Stimulated activated CD8-positive, alpha-beta memory T cell treated with anti-CD3 and anti-CD28 coated beads, Interleukin-7, amount 100 ng/mL, for 1 hour (primary cell): ENCODE measurements around the gene IZUMO2.

ENCODE experiments used
- DNase-seq, 2 donors: peaks; one replicate each; pipeline ENCODE4 v3.0.0-alpha.2; 2020; ENCODE audit warnings: low read depth in 2 of 2

Gene IZUMO2

GRCh38 chr19:50162988-50163387, at the start of gene IZUMO2:
IZUMO2 (minus strand) TSS chr19:50163281; CDS start chr19:50163194, 87 bp downstream.
- DNase-seq, result no peak

GRCh38 chr19:50210425-50210824, 47.3 kb upstream of the IZUMO2 start:
- DNase-seq, result no peak

GRCh38 chr19:50209131-50209530, 46.0 kb upstream of the IZUMO2 start:
- DNase-seq, result no peak

GRCh38 chr19:50207730-50208129, 44.6 kb upstream of the IZUMO2 start:
- DNase-seq, result no peak

GRCh38 chr19:50206191-50206590, 43.1 kb upstream of the IZUMO2 start:
- no peak for DNase-seq

GRCh38 chr19:50205681-50206138, 42.6 kb upstream of the IZUMO2 start:
- DNase-seq, result no peak

- DNase-seq, result no peak
Observed at GRCh38 chr19:50204811-50205675, 42.0 kb upstream of the IZUMO2 start.

- no peak for DNase-seq
Observed at GRCh38 chr19:50204081-50204428, 41.0 kb upstream of the IZUMO2 start.

- DNase-seq, result no peak
Observed at GRCh38 chr19:50203281-50204080, 40.4 kb upstream of the IZUMO2 start, which contains the start of gene MYH14. MYH14 (plus strand) TSS chr19:50203622; CDS start chr19:50210366, 6,744 bp downstream.

- no peak for DNase-seq
Observed at GRCh38 chr19:50202962-50203280, 39.8 kb upstream of the IZUMO2 start.

GRCh38 chr19:50202386-50202785, 39.3 kb upstream of the IZUMO2 start:
- DNase-seq, result no peak

GRCh38 chr19:50199259-50199555, 36.1 kb upstream of the IZUMO2 start:
- DNase-seq, result no peak

- no peak for DNase-seq
Observed at GRCh38 chr19:50198431-50199258, 35.6 kb upstream of the IZUMO2 start.

GRCh38 chr19:50197348-50197747, 34.3 kb upstream of the IZUMO2 start:
- DNase-seq, result no peak

GRCh38 chr19:50196322-50196932, 33.3 kb upstream of the IZUMO2 start:
- DNase-seq, result no peak

- DNase-seq, result no peak
Observed at GRCh38 chr19:50195224-50195623, 32.1 kb upstream of the IZUMO2 start.

GRCh38 chr19:50192463-50193211, 29.6 kb upstream of the IZUMO2 start:
- DNase-seq, result no peak

GRCh38 chr19:50191216-50191615, 28.1 kb upstream of the IZUMO2 start:
- DNase-seq, result no peak

GRCh38 chr19:50190439-50190891, 27.4 kb upstream of the IZUMO2 start:
- DNase-seq, result no peak

GRCh38 chr19:50189331-50189730, 26.2 kb upstream of the IZUMO2 start:
- DNase-seq, result no peak

GRCh38 chr19:50187937-50188336, 24.9 kb upstream of the IZUMO2 start:
- DNase-seq, result no peak
